Heart left ventricle (tissue), 16 donors: ENCODE measurements around the gene PPP2R3A. TPM values are rescaled to one million over a fixed set of nuclear protein-coding genes. Genes with fewer than 3 reads are reported as not detected.

Source experiments
- ATAC-seq, 4 donors: fragments of 200-7000 bp; cut with Tn5 transposase; one replicate each; pipeline ENCODE4 v1.9.1; 2020 to 2022; ENCODE audit warnings: moderate library complexity in 4 of 4, mild to moderate bottlenecking in 3 of 4, moderate number of reproducible peaks in 1 of 4
- DNase-seq, 5 donors: peaks; one replicate each; pipeline ENCODE4 v3.0.0-alpha.2; 2020
- H3K27ac ChIP-seq, 12 donors: fragments of 200-600 bp; sonication (generic) in 4 of 12; one replicate each; pipeline versions ENCODE4 v1.5.0 to v1.8.0; 2016 to 2022; ENCODE audit warnings: mild to moderate bottlenecking in 2 of 12
- H3K27me3 ChIP-seq, 9 donors: fragments of 200-600 bp; sonication (generic) in 2 of 9; one replicate each; pipeline versions ENCODE4 v1.5.1 to v1.8.0; 2016 to 2022; ENCODE audit warnings: mild to moderate bottlenecking in 3 of 9
- H3K36me3 ChIP-seq, 9 donors: fragments of 200-600 bp; sonication (generic) in 2 of 9; one replicate each; pipeline versions ENCODE4 v1.5.0 to v1.8.0; 2018 to 2022; ENCODE audit warnings: mild to moderate bottlenecking in 2 of 9
- H3K4me1 ChIP-seq, 12 donors: fragments of 200-600 bp; sonication (generic) in 4 of 12; one replicate each; pipeline versions ENCODE4 v1.5.0 to v1.8.0; 2016 to 2022; ENCODE audit warnings: mild to moderate bottlenecking in 3 of 12
- H3K4me3 ChIP-seq, 12 donors: fragments of 200-600 bp; sonication (generic) in 4 of 12; one replicate each; pipeline versions ENCODE4 v1.5.0 to v1.8.0; 2017 to 2022; ENCODE audit warnings: mild to moderate bottlenecking in 9 of 12, moderate library complexity in 4 of 12
- H3K9me3 ChIP-seq, 12 donors: fragments of 200-600 bp; sonication (generic) in 4 of 12; one replicate each; pipeline versions ENCODE4 v1.5.0 to v1.8.0; 2016 to 2022; ENCODE audit warnings: mild to moderate bottlenecking in 1 of 12
- CTCF ChIP-seq, 12 donors: fragments of 200-600 bp; sonication (generic) in 4 of 12; IDR thresholded peaks; one replicate each; pipeline versions ENCODE4 v1.5.0 to v1.8.0; 2018 to 2022; ENCODE audit warnings: antibody characterized with exemption in 12 of 12, mild to moderate bottlenecking in 5 of 12
- POLR2A ChIP-seq, 2 donors: fragments of 450-650 bp; IDR thresholded peaks; one replicate each; pipeline ENCODE4 v1.6.1; 2017; ENCODE audit warnings: antibody characterized with exemption in 2 of 2, mild to moderate bottlenecking in 2 of 2, moderate library complexity in 2 of 2
- WGBS, 4 donors: extraction: QIAGEN DNeasy Blood & Tissue Kit in 2 of 4; methylation state at CpG; one replicate each; pipeline versions ENCODE4 v1.1.5 to v1.1.7; 2013 to 2018; 5-methylcytosine and 5-hydroxymethylcytosine counted together
- intact Hi-C, 10 donors: fragments of 100-400 bp; cut with DNase I; formaldehyde crosslinking; loops; one replicate each; pipeline versions ENCODE4 v1.11.1 to v1.14.2; 2022
- polyA plus RNA-seq, 2 donors: library from polyadenylated mRNA; stranded (reverse); fragments of 200-250 nt; gene quantifications; one replicate each; pipeline ENCODE4 v1.2.3, GENCODE V29; 2013
- total RNA-seq, 9 donors: library from RNA; depleted of rRNA in 2 of 9; stranded (reverse); fragments of >200 nt in 2 of 9; fragmentation: NEBNext Ultra II Directional in 3 of 9; extraction: Animal tissue kit (Norgen Biotek cat#: 25700) in 3 of 9; gene quantifications; one replicate each; pipeline versions ENCODE4 v1.1.0 to v1.2.4, GENCODE V29; 2016 to 2023
- donor health status: ischemic (EF 13 %, LVEDD 7.1; RV severe dilation, severe dysfunction).
- donor health status: healthy with polysubstance abuse.
- donor health status: DM: no; HTN: yes; CAD: no.
- donor health status: DM: no; HTN: no; CAD: no.
- donor health status: ischemic (EF 25% LVEDD 6.9; RV normal size, moderate dysfunction).
- donor health status: ischemic (EF 25% LVEDD 5.7; RV mildly dilated, moderate dysfunction).
- donor health status: healthy.
- donor health status: DM: yes; HTN: yes; CAD: no.
- donor health status: ischemic (EF 35%, LVEDD 5.7; RV mildly dilated, moderate dysfunction).
- donor health status: nonischemic (EF 11% LVEDD 7.7; RV severe dilation, severe dysfunction).
- donor health status: DM: yes; HTN: yes; CAD: no.
- donor health status: PGD.
- donor health status: ischemic (EF 29% LVEDD 5.4; RV normal size, mild dysfunction).
- donor health status: nonischemic (EF 23%, LVEDD 6.1; RV moderate dilation, normal function).

Gene PPP2R3A
- total and polyA plus RNA-seq, 11 donors = 10.4 to 136 (median 92.4) TPM

- peak in 1 of 12 donors; percentile 13 for TF ChIP-seq CTCF (IDR thresholded peaks at IDR 0.05)
- TF ChIP-seq POLR2A (IDR thresholded peaks at IDR 0.05) = no peak
- Histone ChIP-seq H3K27ac (peak overlapping the region in 11 of 12 donors; percentile 56 to 83 (median 64)), H3K27me3 (no peaks in the 10 kb centered on the region), H3K4me1 (peaks cover 0 to 37% (median 21%) of the 10 kb centered on the region in 12 donors), H3K9me3 (no peaks in the 10 kb centered on the region), H3K4me3 (no peak overlapping the region), H3K36me3 (peaks cover 0 to 9% (median 3%) of the 10 kb centered on the region in 9 donors)
- DNase-seq (peak in 3 of 5 donors; percentile 23 to 41 (median 36)), ATAC-seq (peak; percentile 53 to 76 (median 72))
- intact Hi-C loops = loop anchor here in 7 of 10 donors (2.0 to 10.0 kb wide), 6 partner anchors 181 to 941 kb away; partner anchors contain the start of genes STAG1 (in 4 of the 7) and PCCB (in 1 of the 7)
- 24 to 27% (median 26%) methylated on average over 9 of the region's 9 CpGs for WGBS, 4 donors
These were observed 105.7 kb downstream of the PPP2R3A start for GRCh38 chr3:136070953-136071949.

- WGBS, 4 donors = 74 to 86% (median 78%) methylated on average over 1 of the region's 1 CpG
- peaks cover 0 to 38% (median 21%) of the 10 kb centered on the region in 12 donors for H3K4me1 ChIP-seq
- no peaks in the 10 kb centered on the region for H3K9me3 ChIP-seq
- intact Hi-C loops = loop anchor here (1.0 to 10.0 kb wide), 9 partner anchors 123 to 940 kb away; partner anchors contain the start of genes STAG1 (in 9 of the 10), PCCB (in 5 of the 10) and MSL2 (in 3 of the 10)
- no peak for TF ChIP-seq POLR2A (IDR thresholded peaks at IDR 0.05)
- no peak for TF ChIP-seq CTCF (IDR thresholded peaks at IDR 0.05)
- ATAC-seq (no peak), DNase-seq (no peak)
- no peak overlapping the region for H3K4me3 ChIP-seq
- H3K36me3 ChIP-seq = peaks cover 0 to 15% (median 0%) of the 10 kb centered on the region in 9 donors
- H3K27ac ChIP-seq = peak overlapping the region in 3 of 12 donors; percentile 13 to 31 (median 14)
- no peaks in the 10 kb centered on the region for H3K27me3 ChIP-seq
These were observed 109.1 kb downstream of the PPP2R3A start for GRCh38 chr3:136074546-136075170.

- TF ChIP-seq POLR2A (IDR thresholded peaks at IDR 0.05) = no peak
- peak; percentile 78 to 97 (median 93) for TF ChIP-seq CTCF (IDR thresholded peaks at IDR 0.05)
- no peaks in the 10 kb centered on the region for H3K27me3 ChIP-seq
- H3K9me3 ChIP-seq = no peaks in the 10 kb centered on the region
- WGBS, 4 donors = 75 to 95% (median 81%) methylated on average over 1 of the region's 1 CpG
- DNase-seq = peak; percentile 54 to 68 (median 67)
- H3K27ac ChIP-seq = peak overlapping the region in 8 of 12 donors; percentile 0 to 59 (median 36)
- intact Hi-C loops = loop anchor here in 9 of 10 donors (1.0 to 10.0 kb wide), 9 partner anchors 122 to 939 kb away; partner anchors contain the start of genes STAG1 (in 8 of the 9), PCCB (in 4 of the 9) and MSL2 (in 3 of the 9)
- no peak overlapping the region for H3K4me3 ChIP-seq
- peaks cover 0 to 33% (median 17%) of the 10 kb centered on the region in 12 donors for H3K4me1 ChIP-seq
- ATAC-seq = peak; percentile 78 to 84 (median 80)
- peaks cover 0 to 21% (median 6%) of the 10 kb centered on the region in 9 donors for H3K36me3 ChIP-seq
These were observed 109.8 kb downstream of the PPP2R3A start for GRCh38 chr3:136075218-136075808.
